ENCODE measurements around the gene ACOXL. TPM values are rescaled to one million over a fixed set of nuclear protein-coding genes. Genes with fewer than 3 reads are reported as not detected.

ACOXL gene
- total RNA-seq, 2 donors from 2014 or later = 11.7 to 12.3 TPM

GRCh38 chr2:110848519-110849030, 116.2 kb downstream of the ACOXL start:
- peaks cover 31% of the 10 kb centered on the region for H3K27me3 Mint-ChIP-seq (ENCODE audit: insufficient read depth)
- no peak for DNase-seq
- no peak overlapping the region for H3K4me3 Mint-ChIP-seq
- H3K4me3 ChIP-seq (ENCODE audit: low read length) = no peak overlapping the region
- H3K9ac ChIP-seq (ENCODE audit: extremely low read depth, low read length, poor library complexity, severe bottlenecking) = no peak overlapping the region
- no peaks in the 10 kb centered on the region for H3K9me3 ChIP-seq (ENCODE audit: control insufficient read depth, low read length)
- no peaks in the 10 kb centered on the region for H3K36me3 ChIP-seq (ENCODE audit: control insufficient read depth, insufficient read depth, low read length)
- H3K27ac Mint-ChIP-seq = no peak overlapping the region
- H3K27ac ChIP-seq (ENCODE audit: low read depth, low read length) = no peak overlapping the region
- WGBS, 2 experiments (ENCODE audit: insufficient coverage in 1 of 2, insufficient read length in 1 of 2) = 92 to 94% methylated on average over 10 to 13 of the region's 13 CpGs
- H3K9me3 Mint-ChIP-seq = no peaks in the 10 kb centered on the region
- peaks cover 29% of the 10 kb centered on the region for H3K27me3 ChIP-seq (ENCODE audit: control insufficient read depth, insufficient read depth, low read length, poor library complexity, severe bottlenecking)
- H3K4me1 Mint-ChIP-seq = peaks cover 5% of the 10 kb centered on the region
- TF ChIP-seq CTCF (conservative IDR thresholded peaks at IDR 0.05) = no peak
- H3K4me1 ChIP-seq (ENCODE audit: control insufficient read depth, insufficient read depth, low read length) = peaks cover under 1% of the 10 kb centered on the region
- H3K36me3 Mint-ChIP-seq (ENCODE audit: low read depth) = peaks cover 7% of the 10 kb centered on the region

GRCh38 chr2:110851531-110851930, 119.2 kb downstream of the ACOXL start:
- H3K9me3 ChIP-seq (ENCODE audit: control insufficient read depth, low read length) = no peaks in the 10 kb centered on the region
- H3K27ac Mint-ChIP-seq = no peak overlapping the region
- peaks cover 9% of the 10 kb centered on the region for H3K27me3 ChIP-seq (ENCODE audit: control insufficient read depth, insufficient read depth, low read length, poor library complexity, severe bottlenecking)
- H3K4me1 ChIP-seq (ENCODE audit: control insufficient read depth, insufficient read depth, low read length) = no peaks in the 10 kb centered on the region
- no peak overlapping the region for H3K9ac ChIP-seq (ENCODE audit: extremely low read depth, low read length, poor library complexity, severe bottlenecking)
- no peak overlapping the region for H3K27ac ChIP-seq (ENCODE audit: low read depth, low read length)
- peaks cover 6% of the 10 kb centered on the region for H3K27me3 Mint-ChIP-seq (ENCODE audit: insufficient read depth)
- no peak for DNase-seq
- H3K4me1 Mint-ChIP-seq = peaks cover 7% of the 10 kb centered on the region
- TF ChIP-seq CTCF (conservative IDR thresholded peaks at IDR 0.05) = no peak
- WGBS, 2 experiments (ENCODE audit: insufficient coverage in 1 of 2, insufficient read length in 1 of 2) = 87 to 91% methylated on average over 9 to 13 of the region's 13 CpGs
- H3K4me3 ChIP-seq (ENCODE audit: low read length) = no peak overlapping the region
- H3K36me3 Mint-ChIP-seq (ENCODE audit: low read depth) = peaks cover 9% of the 10 kb centered on the region
- H3K9me3 Mint-ChIP-seq = peaks cover 3% of the 10 kb centered on the region
- no peak overlapping the region for H3K4me3 Mint-ChIP-seq
- no peaks in the 10 kb centered on the region for H3K36me3 ChIP-seq (ENCODE audit: control insufficient read depth, insufficient read depth, low read length)

- DNase-seq = no peak
- H3K27ac Mint-ChIP-seq = no peak overlapping the region
- no peak for TF ChIP-seq CTCF (conservative IDR thresholded peaks at IDR 0.05)
Measured at GRCh38 chr2:110852051-110852450, 119.7 kb downstream of the ACOXL start.

More at GRCh38 chr2:110852051-110852450, 119.7 kb downstream of the ACOXL start:
- H3K9me3 Mint-ChIP-seq = peaks cover 3% of the 10 kb centered on the region
- no peaks in the 10 kb centered on the region for H3K9me3 ChIP-seq (ENCODE audit: control insufficient read depth, low read length)
- H3K4me3 ChIP-seq (ENCODE audit: low read length) = no peak overlapping the region
- no peaks in the 10 kb centered on the region for H3K36me3 ChIP-seq (ENCODE audit: control insufficient read depth, insufficient read depth, low read length)
- H3K4me1 ChIP-seq (ENCODE audit: control insufficient read depth, insufficient read depth, low read length) = no peaks in the 10 kb centered on the region
- H3K4me1 Mint-ChIP-seq = peaks cover 7% of the 10 kb centered on the region
- no peak overlapping the region for H3K27ac ChIP-seq (ENCODE audit: low read depth, low read length)
- H3K36me3 Mint-ChIP-seq (ENCODE audit: low read depth) = peaks cover 11% of the 10 kb centered on the region
- peaks cover 6% of the 10 kb centered on the region for H3K27me3 Mint-ChIP-seq (ENCODE audit: insufficient read depth)
- H3K4me3 Mint-ChIP-seq = no peak overlapping the region
- no peak overlapping the region for H3K9ac ChIP-seq (ENCODE audit: extremely low read depth, low read length, poor library complexity, severe bottlenecking)
- WGBS, 2 experiments (ENCODE audit: insufficient coverage in 1 of 2, insufficient read length in 1 of 2) = 91 to 92% methylated on average over 11 of the region's 11 CpGs
- H3K27me3 ChIP-seq (ENCODE audit: control insufficient read depth, insufficient read depth, low read length, poor library complexity, severe bottlenecking) = peaks cover 6% of the 10 kb centered on the region
